Stimulated activated CD4-positive, alpha-beta T cell treated with anti-CD3 and anti-CD28 coated beads, Interleukin-15, amount 100 ng/mL, for 48 hours (primary cell): ENCODE measurements around the gene COIL.
"Not testable (repeated sequence)": the region's sequence is repeated elsewhere in the genome, so short reads cannot be mapped to it uniquely, and the experiment has no call there.

ENCODE experiments used
- DNase-seq, 2 donors: peaks; one replicate each; pipeline ENCODE4 v3.0.0-alpha.2; 2020; ENCODE audit warnings: low read depth in 2 of 2

COIL gene

DNA sequence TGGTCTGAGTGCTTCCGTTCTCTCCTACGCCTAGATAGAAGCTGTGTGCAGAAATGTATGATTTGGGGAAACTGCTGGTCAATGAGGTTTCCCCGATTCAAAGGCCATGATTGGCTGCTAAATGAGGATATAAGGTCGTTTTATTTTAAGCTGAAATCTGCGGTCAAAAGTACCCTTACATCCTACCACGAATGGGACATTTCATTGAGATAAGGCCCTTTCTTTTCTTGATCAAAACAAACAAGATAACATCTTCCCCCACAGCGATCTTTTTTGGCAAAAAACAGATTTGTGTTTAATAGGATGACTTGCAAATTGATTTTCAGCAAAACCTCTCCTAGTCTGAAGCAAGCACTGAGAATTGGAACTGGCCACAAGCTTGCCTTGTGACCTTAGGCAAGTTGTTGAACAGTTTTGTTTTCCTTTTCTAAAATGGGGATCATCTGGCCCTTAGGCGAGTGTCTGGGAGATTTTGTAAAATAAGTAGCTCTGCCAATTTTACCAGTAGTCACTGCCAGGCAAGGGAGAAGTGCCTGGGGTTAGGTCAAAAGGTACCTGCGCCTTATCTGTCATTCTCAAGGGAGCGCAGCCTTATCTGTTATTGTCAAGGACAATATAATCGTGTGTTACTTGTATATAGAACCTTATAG, 17.7 kb upstream of the COIL start:
- DNase-seq, result no peak

DNA sequence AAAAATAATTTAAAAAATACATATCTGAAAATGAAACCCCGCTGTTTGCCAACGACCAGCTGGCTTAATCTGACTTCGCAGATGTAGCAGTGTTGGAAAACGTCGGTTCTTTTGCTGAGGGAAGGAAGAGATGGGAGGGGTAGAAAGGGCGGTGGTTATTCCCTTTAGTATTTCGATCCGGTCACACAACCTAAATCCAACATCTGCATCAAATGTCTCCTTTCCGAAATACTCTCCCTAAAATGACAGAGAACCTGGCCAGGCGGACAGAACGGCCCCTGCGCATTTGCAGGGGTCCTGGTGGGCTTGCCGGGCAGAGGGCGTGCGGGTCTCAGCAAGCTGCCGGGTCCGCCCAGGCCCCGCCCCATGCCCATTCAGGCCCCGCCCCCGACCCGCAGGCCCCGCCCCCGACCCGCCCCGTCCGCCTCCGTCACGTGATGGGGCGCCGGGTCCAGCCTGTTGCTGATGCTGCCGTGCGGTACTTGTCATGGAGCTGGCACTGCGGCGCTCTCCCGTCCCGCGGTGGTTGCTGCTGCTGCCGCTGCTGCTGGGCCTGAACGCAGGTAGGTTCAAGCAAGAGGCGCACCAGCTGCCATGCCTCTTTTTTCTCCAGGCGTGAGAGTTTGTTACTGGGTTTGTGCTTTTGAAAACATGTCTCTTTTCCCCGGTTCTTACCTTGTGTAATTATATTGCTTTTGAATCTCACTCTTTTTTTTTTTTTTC, 17.0 kb upstream of the COIL start, which contains the start of gene SCPEP1:
Gene SCPEP1 (plus strand): TSS at position 459 of the 723 bp plus-strand sequence. CDS start 29 bp downstream, at position 488.
- DNase-seq, result peak; percentile 65 to 69

DNA sequence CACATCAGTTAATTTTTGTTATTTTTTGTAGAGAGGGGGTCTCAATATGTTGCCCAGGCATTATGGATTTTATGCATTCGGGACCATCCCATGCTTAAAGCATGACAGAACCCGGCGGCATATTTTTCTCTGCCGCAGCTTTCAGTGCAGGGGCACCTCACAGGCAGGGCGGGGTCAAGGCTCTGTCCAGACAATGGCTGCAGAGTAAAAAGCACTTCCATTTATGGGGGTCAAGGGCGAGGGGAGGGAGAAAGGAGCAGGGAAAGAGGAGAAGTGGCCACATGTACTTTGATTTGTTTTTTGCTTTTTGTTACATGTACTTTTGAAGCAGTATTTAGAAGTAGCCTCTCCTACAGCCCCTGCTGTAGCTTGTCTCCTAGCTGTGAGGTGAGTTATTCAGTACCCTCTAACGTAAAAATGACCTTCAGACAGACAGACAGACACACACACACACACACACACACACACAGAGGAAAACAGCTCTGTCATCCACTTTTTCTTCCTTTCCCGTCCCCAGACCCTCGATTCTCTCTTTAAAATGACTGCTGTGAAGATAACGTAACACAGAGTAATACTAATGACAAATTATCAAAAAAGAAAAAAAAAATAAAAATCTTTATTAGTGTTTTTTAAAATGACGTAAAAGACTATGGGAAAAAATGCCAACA, 16.2 kb upstream of the COIL start:
- DNase-seq, result no peak

DNA sequence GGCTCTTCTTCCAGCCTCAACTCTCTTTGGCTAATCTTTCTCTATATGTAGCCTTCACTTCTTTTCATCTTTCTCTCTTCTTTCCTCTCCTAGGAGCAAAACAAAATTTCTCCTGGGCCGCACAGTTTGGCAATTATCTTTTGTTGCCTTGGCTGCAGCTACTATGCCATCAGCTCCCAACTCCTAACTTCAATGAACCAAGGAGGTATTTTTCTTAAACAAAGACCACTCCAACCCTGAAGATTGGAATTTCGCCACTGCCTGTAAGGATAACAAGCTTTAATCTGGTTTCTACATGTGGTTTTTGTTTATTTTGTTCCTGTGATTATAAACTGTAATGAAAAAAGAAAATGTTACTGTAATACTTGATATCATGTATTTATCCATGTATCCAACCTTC, 14.8 kb upstream of the COIL start:
- no peak for DNase-seq

DNA sequence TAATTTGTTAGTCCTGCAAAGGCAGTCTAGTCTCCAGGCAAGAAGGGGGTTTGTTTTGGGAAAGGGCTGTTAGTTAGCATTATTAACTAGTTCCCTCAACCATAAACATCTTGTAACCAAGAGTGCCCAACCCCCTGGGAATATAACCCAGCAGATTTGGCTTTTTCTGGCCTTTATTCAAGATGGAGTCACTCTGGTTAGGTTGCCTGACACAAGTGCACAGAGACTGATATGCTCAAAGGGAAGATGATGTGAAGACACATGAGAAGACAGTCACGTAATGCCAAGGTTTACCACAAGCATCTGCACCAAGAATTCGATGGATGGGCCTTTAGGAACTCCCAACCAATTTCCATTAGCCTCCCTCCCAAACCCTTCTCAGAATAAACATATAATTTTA, 13.2 kb upstream of the COIL start:
- DNase-seq, result no peak

DNA sequence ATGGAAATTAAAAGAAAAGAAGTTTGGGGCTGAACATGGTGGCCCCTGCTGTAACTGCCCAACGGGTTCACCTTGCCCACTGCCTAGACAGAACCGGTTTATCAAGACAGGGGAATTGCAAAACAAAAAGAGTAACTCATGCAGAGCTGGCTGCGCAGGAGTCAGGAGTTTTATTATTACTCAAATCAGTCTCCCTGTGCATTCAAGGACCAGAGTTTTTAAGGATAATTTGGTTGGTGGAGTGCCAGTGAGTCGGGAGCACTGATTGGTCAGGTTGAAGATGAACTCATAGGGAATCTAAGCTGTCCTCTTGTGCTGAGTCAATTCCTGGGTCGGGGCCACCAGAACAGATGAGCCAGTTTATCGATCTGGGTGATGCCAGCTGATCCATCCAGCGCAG, 12.7 kb upstream of the COIL start:
- DNase-seq, result no peak

DNA sequence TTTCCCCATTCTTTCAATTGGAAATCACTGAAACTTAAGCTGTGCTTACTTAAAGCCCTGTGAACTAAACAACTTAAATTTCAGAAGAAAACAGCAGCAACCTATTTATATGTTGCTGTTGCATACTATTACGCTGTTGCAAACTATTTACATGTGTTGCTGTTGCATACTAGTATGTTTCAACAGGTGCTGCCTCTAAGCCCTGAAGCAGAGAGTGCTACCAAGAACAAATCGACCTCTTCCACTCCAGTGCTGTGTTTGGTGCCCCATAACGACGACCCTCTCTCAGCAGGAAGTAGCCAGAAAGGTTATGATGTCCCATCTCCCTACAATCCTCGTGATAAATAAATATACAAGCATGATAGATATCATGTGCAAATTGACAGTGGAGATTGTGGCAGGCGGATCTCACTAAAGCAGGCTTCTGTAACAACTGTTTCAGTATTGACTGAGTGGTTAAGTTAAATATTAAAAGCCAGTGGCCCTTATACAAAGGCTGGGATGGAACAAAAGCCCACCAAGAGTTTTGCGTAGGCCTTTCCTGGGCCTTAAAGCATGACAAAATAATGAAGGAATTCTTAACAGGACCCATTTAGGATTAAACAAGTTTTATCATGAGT, 11.4 kb upstream of the COIL start:
- DNase-seq, result no peak

DNA sequence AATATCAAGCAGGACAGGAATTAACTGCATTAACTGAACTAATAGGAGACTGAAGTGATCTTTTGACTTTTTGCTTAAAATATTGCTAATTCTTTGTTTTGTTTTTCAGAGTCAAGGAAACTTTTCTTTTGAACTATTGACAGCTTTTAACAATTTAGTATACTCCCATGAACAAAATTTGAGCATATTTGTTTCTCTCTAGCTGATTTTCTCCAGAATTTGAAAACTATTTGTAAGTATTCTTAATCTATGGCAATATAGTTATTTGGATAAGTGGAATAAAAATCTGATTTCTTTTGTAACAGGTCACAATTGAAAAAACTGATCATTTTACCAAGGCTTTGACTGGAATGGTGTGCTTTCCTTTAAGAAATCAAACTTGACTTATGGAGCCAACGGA, 10.1 kb upstream of the COIL start:
- DNase-seq, result no peak

DNA sequence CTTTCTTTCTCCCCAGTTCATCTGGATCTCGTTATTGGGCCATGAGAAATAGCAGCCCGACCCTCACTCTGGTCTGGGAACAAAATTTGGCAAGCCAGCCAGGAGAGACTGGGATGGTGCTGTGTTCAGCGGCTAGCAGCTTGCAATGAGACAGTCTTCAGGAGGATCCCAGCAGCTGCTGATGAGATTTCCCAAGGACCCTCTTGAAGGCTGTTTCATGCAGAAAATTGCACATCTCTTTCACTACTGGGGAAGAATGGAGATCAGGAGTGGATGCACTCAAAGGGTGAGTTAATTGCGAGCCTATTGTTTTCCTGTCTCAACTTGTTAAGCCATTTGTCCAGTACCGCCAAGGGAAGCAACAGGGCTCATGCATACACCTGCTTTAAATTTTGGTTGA, 5.5 kb upstream of the COIL start:
- no peak for DNase-seq

DNA sequence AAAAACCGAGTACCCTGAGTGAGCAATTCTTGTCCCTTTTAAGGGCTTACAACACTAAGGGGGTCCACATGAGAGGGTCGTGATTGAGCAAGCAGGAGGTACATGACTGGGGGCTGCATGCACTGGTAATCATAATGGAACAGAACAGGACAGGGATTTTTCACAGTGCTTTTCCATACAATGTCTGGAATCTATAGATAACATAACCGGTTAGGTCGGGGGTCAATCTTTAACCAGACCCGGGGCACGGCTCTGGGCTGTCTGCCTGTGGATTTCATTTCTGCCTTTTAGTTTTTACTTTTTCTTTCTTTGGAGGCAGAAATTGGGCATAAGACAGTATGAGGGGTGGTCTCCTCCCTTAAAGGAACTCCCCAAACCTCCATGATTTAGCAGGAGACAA, 4.8 kb upstream of the COIL start:
- DNase-seq, result not testable (repeated sequence)

DNA sequence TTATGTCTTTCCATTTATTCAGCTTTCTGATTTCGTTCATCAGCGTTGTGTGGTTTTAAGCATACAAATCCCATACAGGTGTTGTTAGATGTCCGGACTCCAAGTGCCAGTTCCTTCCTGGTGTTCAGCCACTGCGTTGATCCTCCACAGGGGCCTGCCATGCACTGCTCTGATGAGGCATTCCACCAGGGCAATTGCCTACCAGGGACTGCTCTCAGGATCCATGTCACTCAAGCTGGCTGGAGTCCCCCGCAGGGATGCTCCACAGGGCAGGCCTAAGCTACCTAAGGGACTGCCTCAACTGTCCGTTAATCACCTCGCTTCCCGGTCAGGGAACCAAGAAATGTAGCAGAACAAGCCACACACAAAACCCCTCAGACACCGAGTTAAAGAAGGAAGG, 4.4 kb upstream of the COIL start:
- DNase-seq, result not testable (repeated sequence)

DNA sequence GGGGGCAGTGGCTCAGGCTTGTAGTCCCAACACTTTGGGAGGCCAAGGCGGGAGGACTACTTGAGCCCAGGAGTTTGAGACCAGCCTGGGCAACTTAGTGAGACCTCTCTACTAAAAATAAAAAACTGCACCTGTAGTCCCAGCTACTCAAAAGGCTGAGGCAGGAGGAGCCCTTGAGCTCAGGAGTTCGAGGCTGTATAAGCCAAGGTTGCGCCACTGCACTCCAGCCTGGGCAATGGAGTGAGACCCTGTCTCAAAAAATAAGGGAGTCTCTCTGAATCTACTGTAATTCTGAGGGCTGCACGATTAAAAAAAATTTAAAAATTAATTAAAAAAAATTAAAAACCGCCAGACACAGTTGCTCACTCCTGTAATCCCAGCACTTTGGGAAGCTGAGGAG, 3.9 kb downstream of the COIL start:
- DNase-seq, result no peak

DNA sequence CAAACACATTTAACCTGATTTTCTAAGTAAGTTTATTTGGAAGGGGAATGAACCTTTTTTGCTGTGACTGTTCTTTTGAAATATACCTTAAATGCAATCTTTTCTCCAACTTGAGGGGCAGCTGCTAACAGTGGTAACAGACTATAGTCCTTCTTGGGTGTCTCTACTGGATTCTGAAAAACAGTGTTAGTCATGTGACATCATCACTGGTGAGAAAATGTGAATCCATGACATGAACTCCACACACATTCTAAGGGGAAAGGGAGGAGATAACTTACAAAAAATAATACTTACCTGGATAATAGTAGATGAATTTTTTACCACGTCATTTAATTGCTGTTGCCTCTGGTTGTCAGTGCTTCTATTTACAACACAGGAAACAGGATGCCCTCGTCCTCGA, 11.3 kb downstream of the COIL start:
- DNase-seq, result no peak

DNA sequence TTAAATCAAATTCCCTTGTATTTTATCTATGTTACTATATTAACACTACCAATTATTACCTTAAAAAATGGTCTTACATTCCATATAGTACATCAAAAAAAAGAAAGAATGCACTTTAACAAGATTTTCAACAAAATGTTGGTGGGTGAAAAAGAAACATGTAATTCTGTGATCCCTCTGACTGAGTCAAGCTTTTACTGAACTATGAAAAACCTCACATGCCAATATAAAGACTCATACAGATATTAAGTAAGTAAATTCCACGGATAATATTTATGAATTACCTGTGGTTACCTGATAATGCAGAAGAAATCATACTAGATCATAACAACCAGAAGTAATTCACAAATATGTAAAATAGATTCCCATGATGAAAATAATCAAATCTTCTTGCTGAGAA, 12.4 kb downstream of the COIL start:
- no peak for DNase-seq

DNA sequence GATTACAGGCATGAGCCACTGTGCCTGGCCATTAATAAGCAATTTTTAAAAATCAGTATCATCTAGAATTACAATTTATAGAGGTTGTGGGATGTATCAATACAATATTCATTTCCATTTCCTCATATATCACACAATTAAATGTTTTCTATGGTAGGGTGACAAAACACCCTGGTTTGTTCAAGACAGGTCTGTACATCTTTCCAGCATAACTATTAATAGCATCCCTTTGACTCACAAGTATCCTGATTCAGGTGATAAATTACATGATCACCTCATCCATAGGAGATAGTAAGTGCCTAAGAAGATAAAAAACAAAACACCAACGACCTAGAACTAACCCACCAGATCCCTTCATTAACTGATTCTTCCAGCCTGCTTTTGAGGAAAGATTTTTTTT, 13.1 kb downstream of the COIL start:
- DNase-seq, result no peak

DNA sequence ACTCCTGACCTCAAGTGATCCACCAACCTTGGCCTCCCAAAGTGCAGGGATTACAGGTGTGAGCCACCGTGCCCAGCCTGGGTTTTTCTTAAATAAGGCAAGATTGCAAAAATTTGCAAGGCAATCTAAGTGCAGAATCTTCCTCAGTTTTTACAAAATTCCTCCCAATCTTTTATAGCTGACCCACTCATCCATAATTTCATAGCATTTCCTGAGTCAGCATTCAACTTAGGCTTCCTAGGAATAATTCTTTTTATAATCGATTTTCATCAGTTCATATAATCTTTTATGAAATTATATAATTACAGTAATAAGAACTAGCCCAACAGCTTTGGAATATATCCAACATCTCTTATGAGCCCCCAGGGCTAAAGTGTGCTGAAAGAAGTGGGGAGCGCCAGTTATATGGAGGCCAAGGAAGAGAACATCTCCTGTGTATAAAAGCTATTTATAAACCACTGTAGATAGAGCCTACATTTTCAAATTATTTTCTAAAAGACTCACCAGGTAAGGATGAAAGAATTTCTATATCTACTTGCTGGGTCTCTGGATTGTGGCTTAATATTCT, 14.8 kb downstream of the COIL start:
- no peak for DNase-seq

DNA sequence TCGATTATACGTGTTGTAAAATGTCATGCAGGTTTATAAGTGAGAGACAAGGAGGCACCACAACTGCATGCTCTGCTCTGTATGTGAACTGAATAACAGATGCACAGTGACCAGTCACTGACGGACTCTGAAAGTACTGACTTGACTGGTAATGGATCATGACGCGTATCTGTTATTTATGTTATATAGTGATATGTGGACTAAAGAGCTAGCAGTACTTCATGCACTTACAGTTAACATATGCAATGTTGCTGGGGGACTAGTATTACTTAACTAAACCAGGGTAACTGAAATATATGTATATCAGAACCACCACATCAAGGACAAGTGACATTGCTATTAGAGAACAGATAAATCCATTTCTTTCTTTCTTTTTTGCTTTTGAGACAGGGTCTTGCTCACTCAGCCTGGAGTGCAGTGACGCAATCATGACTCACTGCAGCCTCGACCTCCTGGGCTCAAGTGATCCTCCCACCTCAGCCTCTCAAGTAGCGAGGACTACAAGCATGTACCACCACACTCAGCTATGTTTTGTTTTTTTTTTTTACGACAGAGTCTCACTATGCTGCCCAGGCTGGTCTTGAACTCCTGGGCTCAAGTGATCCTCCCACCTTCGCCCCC, 17.2 kb downstream of the COIL start:
- DNase-seq, result no peak

DNA sequence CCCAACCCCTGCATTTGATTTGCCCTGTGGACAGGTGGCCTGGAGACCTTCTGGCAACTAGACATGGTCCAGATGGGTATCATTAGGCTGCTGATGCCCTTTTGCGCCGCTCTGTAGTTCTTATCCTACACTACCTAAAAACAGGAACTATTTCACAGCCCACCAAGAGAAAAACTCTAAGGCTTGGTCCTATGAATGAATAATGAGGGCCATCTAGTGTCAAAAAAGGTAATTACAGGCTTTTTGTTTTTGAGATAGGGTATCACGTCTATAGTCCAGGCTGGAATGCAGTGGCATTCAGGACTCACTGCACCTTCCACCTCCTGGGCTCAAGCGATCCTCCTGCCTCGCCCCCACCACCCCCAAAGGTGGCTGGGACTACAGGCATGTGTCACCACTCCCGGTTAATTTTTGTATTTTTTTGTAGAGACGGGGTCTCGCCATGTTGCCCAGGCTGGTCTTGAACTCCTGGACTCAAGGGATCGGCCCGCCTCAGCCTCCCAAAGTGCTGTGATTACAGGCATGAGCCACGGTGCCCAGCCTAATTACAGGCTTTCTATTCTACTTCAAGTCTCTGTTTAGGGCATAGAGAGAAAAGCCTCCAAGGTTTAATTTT, 20.9 kb downstream of the COIL start:
- DNase-seq, result no peak

DNA sequence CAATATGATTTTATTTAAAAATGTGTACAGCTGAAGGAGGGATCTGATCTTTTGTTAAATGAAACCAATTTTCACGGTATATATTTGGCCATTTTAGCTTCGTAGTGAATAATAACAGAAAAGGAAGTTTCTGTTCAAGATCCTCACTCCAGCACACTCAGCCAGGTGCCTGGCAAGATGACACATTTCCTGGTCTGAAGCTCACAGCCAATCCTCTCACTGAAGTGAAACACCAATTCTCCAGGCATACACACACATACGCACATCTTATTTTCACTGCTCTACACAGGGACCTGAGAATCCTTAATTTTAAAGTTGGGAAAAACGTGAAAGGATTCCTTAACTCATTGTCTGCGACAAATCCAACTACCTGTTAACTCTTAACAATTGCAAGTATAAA, 22.6 kb downstream of the COIL start:
- DNase-seq, result not testable (repeated sequence)

DNA sequence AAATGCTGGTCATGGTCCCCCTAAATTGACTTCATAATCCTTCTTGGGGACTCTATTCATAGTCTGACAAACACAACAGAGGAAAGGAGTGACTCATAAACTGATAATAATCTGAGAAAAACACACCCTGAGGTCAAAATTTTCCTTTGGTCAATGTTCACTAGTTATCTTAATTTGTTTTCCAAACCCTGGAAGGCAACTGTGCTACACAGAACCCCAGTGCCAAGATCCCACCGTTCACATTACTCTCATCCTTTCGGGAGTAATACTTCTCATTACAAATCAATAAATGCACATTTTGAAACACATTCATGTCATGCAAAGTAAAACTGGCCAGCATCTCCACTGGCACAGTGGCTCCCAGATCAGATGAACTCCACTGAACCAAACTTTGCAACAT, 23.2 kb downstream of the COIL start:
- DNase-seq, result no peak

DNA sequence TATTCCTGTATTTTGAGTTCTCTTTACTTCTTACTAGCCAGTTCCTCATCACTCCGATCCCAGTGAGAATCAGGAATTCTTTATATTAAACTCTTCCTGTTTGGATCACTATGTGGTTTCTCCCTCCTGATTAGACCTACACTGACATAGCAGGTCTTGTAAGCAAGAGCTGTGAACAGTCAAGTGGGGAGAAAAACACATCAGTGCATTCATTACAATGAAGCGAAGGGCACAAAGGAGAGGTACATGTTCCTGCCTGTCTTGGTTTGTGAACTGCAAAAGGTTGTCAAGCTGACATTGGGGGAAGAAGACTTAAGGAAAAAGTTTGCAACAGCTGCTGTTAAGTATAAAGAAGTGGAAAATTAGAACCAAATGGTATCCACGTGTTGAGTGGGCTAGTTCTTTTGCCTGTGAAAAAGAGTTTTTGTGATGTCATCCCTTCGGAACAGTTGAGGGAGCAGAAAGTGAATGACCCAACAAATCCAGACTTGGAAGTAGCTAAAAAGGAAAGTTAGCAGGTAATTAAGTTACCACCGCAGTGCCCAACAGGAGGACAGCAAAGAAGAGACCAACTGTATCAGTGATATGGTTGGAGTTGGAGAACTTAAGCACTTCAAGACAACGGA, 24.0 kb downstream of the COIL start:
- DNase-seq, result no peak
